Activated CD8-positive, alpha-beta memory T cell treated with anti-CD3 and anti-CD28 coated beads for 4 hours (primary cell): Measurements from ENCODE around the gene PIGBOS1.
A peak's percentile ranks its signal among the peaks of the same experiment; 100 is the strongest.
"Not testable (repeated sequence)": the region's sequence is repeated elsewhere in the genome, so short reads cannot be mapped to it uniquely, and the experiment has no call there.

Experiments used
- DNase-seq, 2 donors: peaks; one replicate each; pipeline ENCODE4 v3.0.0-alpha.2; 2020; ENCODE audit warnings: low read depth in 2 of 2

The PIGBOS1 gene

GRCh38 chr15:55290528-55291057 is 28.3 kb downstream of the PIGBOS1 start:
- peak; percentile 68 to 74 for DNase-seq

- peak; percentile 53 to 70 for DNase-seq
These were observed 29.0 kb downstream of the PIGBOS1 start, which contains the start of gene RAB27A for GRCh38 chr15:55289746-55290527. RAB27A (minus strand) TSS chr15:55289813; CDS start chr15:55234934, 54,879 bp downstream.

- DNase-seq, result no peak
These were observed 29.7 kb downstream of the PIGBOS1 start for GRCh38 chr15:55289011-55289745.

GRCh38 chr15:55288006-55288717 is 30.8 kb downstream of the PIGBOS1 start:
- no peak for DNase-seq

GRCh38 chr15:55286442-55287189 is 32.3 kb downstream of the PIGBOS1 start:
- not testable (repeated sequence) for DNase-seq

GRCh38 chr15:55284426-55284825 is 34.5 kb downstream of the PIGBOS1 start:
- no peak for DNase-seq

GRCh38 chr15:55283379-55284147 is 35.4 kb downstream of the PIGBOS1 start:
- no peak for DNase-seq

GRCh38 chr15:55282284-55282833 is 36.6 kb downstream of the PIGBOS1 start:
- DNase-seq, result no peak

- DNase-seq, result no peak
These were observed 37.2 kb downstream of the PIGBOS1 start for GRCh38 chr15:55281517-55282228.

GRCh38 chr15:55280589-55280988 is 38.3 kb downstream of the PIGBOS1 start:
- not testable (repeated sequence) for DNase-seq

GRCh38 chr15:55279746-55280351 is 39.1 kb downstream of the PIGBOS1 start:
- DNase-seq, result peak in 1 of 2 donors; percentile 55

- no peak for DNase-seq
These were observed 39.7 kb downstream of the PIGBOS1 start for GRCh38 chr15:55279100-55279745.

GRCh38 chr15:55277715-55278114 is 41.2 kb downstream of the PIGBOS1 start:
- DNase-seq, result no peak

GRCh38 chr15:55277116-55277564 is 41.8 kb downstream of the PIGBOS1 start:
- DNase-seq, result peak in 1 of 2 donors; percentile 36

GRCh38 chr15:55276324-55276723 is 42.6 kb downstream of the PIGBOS1 start:
- no peak for DNase-seq

- DNase-seq, result no peak
These were observed 48.6 kb downstream of the PIGBOS1 start for GRCh38 chr15:55270291-55270690.

GRCh38 chr15:55268176-55268695 is 50.7 kb downstream of the PIGBOS1 start:
- DNase-seq, result no peak
